ENCODE results near the gene ENAM.
"Not testable (repeated sequence)": the region's sequence is repeated elsewhere in the genome, so short reads cannot be mapped to it uniquely, and the experiment has no call there.

ENAM gene

GRCh38 chr4:70630162-70630561 lies 1.6 kb downstream of the ENAM start:
- DNase-seq, result no peak

- DNase-seq, result no peak
Measured at GRCh38 chr4:70632028-70632427, 3.5 kb downstream of the ENAM start.

- DNase-seq, result no peak
Measured at GRCh38 chr4:70634482-70634881, 5.9 kb downstream of the ENAM start.

DNA sequence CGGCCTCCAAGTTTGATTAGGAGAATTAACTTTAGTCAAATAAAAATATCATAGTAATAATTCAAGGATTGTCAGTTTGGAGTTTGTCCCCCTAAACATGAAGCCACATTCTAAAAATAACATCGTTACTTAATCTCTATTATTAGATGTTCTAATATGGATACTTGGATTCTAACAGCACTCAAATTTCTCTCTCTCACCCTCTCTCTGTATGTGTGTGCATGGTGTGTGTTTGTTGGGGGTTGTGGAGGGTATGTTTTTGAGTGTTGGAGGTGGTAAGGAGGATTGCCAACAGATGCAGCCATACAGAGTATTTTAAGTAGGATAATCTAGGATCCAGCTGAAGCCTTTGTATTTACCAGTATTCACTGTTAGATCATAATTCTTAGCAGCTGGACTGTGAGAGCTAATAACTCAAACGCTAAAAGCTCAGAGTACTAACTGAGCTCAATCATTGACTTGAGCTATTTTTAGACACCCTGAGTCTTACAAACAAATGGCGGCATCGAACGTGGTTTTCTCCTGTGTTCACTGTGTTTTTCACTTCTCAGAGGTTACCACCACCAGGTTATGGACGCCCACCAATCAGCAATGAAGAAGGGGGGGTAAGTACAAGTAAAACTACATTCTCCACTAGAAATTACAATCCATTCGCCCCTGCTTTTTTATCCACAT lies 8.8 kb downstream of the ENAM start:
- DNase-seq, result peak; percentile 7 to 21

DNA sequence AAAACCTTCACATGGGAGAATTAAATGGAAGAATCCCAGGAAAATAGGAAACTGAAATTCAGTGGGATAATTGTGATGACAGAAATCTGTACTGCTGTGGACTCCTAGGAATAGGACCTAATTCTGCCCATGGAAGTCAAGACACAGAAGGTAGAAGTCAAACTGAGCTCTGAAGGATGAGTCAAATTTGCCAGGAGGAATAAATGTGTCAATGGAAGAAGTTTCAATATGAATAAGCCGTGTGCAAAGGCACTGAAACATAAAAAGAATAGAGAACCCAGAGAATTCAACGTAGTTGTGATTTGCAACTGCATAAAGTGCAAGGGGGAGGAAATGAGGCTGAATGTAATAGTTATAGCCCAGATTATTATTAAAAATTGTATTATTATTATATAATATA lies 11.6 kb downstream of the ENAM start:
- DNase-seq, result no peak

DNA sequence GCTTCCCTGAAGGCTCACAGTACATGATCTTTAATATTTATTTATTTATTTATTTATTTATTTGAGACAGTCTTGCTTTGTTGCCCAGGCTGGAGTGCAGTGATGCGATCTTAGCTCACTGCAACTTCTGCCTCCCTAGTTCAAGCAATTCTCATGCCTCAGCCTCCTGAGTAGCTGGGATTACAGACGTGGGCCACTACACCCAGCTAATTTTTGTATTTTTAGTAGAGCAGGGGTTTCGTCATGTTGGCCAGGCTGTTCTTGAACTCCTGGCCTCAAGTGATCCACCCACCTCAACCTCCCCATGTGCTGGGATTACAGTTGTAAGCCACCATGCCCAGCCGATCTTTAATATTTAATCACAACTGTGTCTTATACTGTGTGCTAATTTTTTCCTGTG lies 22.2 kb downstream of the ENAM start:
- DNase-seq, result not testable (repeated sequence)

- peak; percentile 15 to 16 for DNase-seq
Measured at GRCh38 chr4:70651864-70652506, 23.4 kb downstream of the ENAM start.

GRCh38 chr4:70654605-70655011 lies 26.1 kb downstream of the ENAM start:
- DNase-seq, result no peak

GRCh38 chr4:70657326-70657725 lies 28.8 kb downstream of the ENAM start:
- no peak for DNase-seq

GRCh38 chr4:70658418-70658817 lies 29.9 kb downstream of the ENAM start:
- no peak for DNase-seq

GRCh38 chr4:70660106-70660505 lies 31.6 kb downstream of the ENAM start:
- DNase-seq, result no peak

GRCh38 chr4:70661309-70661922 lies 32.9 kb downstream of the ENAM start:
- not testable (repeated sequence) for DNase-seq

GRCh38 chr4:70666369-70666768 lies 37.8 kb downstream of the ENAM start, which contains the start of gene JCHAIN:
JCHAIN (minus strand) TSS chr4:70666508; CDS start chr4:70666490, 18 bp downstream.
- no peak for DNase-seq

DNA sequence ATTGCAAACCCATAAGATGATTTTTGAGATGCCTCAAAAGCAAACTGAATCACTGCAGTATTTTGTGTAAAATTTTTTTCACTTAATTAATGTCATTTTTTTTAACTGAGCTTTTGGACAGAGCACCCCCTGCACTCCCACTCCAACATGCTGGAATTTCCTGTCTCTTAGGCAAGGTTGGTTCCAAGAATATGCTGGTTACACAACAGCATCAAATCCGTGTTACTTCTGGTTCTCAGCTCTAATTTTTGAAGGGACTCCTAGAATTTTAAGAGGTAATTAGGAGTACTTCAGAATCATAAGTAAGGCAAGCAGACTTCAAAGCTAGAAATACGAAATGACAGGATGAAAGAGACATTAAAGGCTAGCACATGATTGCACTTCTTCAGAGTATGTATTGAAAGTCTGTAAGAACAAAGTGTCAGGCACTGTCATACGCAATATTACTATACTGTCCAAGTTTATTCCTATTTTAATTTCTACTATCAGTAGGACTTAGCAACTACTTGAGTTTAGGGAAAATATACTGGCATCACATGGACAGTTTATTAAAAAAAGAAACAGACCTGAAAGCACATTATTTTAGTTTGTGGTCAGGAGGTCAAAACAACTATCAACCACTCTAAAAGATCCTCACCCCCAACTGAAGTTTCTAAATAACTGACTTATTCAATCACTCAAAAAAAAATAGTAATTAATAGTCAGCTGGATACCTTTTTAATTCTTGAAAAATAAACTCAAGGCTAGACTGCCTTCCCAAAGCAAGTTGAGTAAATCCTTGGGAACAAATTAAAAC lies 39.4 kb downstream of the ENAM start:
- no peak for DNase-seq

GRCh38 chr4:70670332-70671014 lies 41.9 kb downstream of the ENAM start:
- no peak for DNase-seq

- DNase-seq, result no peak
Measured at GRCh38 chr4:70671091-70671490, 42.5 kb downstream of the ENAM start.

- DNase-seq, result no peak
Measured at GRCh38 chr4:70674191-70674590, 45.6 kb downstream of the ENAM start.

GRCh38 chr4:70674731-70675130 lies 46.2 kb downstream of the ENAM start:
- DNase-seq, result no peak

DNA sequence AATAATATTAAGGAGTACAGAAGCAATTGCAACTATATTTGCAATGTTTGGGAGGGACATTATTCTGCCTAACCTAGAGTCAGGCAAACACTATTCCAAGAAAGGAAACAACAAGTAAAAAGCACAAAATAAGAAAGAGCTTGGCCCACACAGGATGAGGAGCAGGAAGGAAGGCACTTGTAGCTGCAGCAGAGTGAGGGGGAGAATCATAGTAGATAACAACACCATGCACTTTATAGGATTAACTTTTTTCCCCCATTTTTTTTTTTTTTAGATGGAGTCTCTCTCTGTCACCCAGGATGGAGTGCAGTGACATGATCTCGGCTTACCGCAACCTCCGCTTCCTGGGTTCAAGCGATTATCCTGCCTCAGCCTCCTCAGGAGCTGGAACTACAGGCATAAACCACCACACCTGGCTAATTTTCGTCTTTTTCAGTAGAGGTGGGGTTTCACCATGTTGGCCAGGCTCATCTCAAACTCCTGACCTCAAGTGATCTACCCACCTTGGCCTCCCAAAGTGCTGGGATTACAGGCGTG lies 48.1 kb downstream of the ENAM start:
- DNase-seq, result no peak

GRCh38 chr4:70678383-70678999 lies 49.9 kb downstream of the ENAM start:
- DNase-seq, result no peak

- DNase-seq, result no peak
Measured at GRCh38 chr4:70680934-70681333, 52.4 kb downstream of the ENAM start.

DNA sequence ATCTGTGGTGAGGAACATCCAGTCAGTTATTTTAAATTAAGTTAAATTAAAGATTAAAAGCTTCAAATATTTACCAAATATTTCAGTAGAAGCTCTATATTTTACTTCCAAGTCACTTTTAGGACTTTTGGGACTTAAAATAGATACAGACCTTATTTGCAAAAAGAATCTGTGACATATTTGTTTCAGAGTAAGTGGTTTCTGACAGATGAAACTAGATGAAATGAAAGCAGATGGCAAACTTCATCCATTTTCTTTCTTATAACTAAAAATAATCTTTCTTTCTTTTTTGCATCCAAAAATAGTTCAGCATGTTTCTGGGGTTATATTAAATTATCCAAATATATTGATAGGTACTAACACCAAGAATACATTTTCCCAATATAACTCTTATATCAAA lies 53.2 kb downstream of the ENAM start:
- no peak for DNase-seq
